ENCODE data around the gene BAK1.
"Not testable (repeated sequence)": the region's sequence is repeated elsewhere in the genome, so short reads cannot be mapped to it uniquely, and the experiment has no call there.

BAK1 gene

GRCh38 chr6:33613146-33613794 is 33.2 kb upstream of the BAK1 start:
- Mint-ChIP-seq H3K36me3 (no peaks in the 10 kb centered on the region), H3K27ac (no peak overlapping the region), H3K9me3 (no peaks in the 10 kb centered on the region), H3K4me3 (no peak overlapping the region), H3K4me1 (no peaks in the 10 kb centered on the region)
- ATAC-seq (no peak), DNase-seq (ENCODE audit: low spot score in 2 of 2) (no peak)

DNA sequence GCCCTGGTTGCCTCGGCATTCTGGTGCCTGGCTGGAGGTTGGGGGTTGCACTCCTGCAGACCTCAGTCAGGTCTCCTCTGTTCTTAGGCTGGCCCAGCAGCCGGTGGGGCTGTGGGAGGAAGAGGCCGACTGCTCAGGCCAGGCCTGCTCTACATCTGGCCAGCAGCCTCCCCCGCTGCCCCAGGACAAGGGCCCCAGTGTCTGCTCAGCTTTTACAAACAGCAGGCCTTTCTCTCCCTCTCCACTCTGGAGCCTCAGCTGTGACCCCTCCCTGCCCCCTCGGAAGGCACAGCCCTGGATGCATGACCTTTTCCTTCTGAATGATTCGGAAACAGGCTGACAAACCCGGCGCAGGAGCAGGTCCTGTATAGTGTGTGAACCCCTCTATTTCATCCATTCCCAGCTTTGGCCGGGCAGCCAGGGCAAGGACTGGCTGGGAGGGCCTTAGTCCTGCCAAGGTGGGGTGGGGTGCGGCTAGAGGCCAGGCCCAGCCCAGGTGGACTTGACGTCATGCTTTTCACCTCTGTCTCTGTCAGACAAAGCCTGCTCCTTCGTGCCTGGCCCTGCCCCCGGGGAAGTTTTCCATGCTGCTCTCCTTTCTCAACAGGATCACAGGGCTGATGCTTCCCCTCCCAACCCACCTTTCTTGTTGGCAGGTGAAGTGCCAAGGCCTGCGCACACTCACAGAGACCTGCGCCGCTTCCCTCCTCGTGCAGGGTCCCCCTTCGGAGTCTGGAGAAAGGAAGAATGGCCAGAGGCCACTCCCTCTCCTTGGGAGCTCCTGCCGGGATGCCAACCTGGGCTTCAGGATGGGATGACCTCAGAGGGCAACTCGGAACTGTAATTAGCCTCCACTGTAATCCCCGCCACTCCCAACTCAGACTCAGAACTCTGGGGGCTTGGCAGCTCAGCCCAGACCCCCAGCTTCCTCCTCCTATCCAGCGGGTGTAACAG is 31.0 kb upstream of the BAK1 start:
- Mint-ChIP-seq H3K4me3 (no peak overlapping the region), H3K36me3 (no peaks in the 10 kb centered on the region), H3K4me1 (no peaks in the 10 kb centered on the region), H3K27ac (no peak overlapping the region), H3K9me3 (no peaks in the 10 kb centered on the region)
- no peak for DNase-seq (ENCODE audit: low spot score in 2 of 2)
- ATAC-seq, result no peak

GRCh38 chr6:33610067-33610466 is 30.0 kb upstream of the BAK1 start:
- ATAC-seq (no peak), DNase-seq (ENCODE audit: low spot score in 2 of 2) (no peak)
- H3K36me3 Mint-ChIP-seq, result no peaks in the 10 kb centered on the region
- H3K4me1 Mint-ChIP-seq, result no peaks in the 10 kb centered on the region
- H3K4me3 Mint-ChIP-seq, result no peak overlapping the region
- peaks cover 2% of the 10 kb centered on the region for H3K9me3 Mint-ChIP-seq
- H3K27ac Mint-ChIP-seq, result peak overlapping the region; percentile 61

- DNase-seq (ENCODE audit: low spot score in 2 of 2) (no peak), ATAC-seq (no peak)
- H3K9me3 Mint-ChIP-seq, result peaks cover 3% of the 10 kb centered on the region
- peak overlapping the region; percentile 61 for H3K27ac Mint-ChIP-seq
- no peak overlapping the region for H3K4me3 Mint-ChIP-seq
- H3K4me1 Mint-ChIP-seq, result no peaks in the 10 kb centered on the region
- H3K36me3 Mint-ChIP-seq, result no peaks in the 10 kb centered on the region
These were observed 29.5 kb upstream of the BAK1 start for GRCh38 chr6:33609528-33609927.

- H3K36me3 Mint-ChIP-seq, result no peaks in the 10 kb centered on the region
- H3K4me3 Mint-ChIP-seq, result no peak overlapping the region
- no peak for ATAC-seq
- DNase-seq (ENCODE audit: low spot score in 2 of 2), result no peak
- peaks cover 3% of the 10 kb centered on the region for H3K9me3 Mint-ChIP-seq
- H3K27ac Mint-ChIP-seq, result no peak overlapping the region
- H3K4me1 Mint-ChIP-seq, result no peaks in the 10 kb centered on the region
These were observed 28.9 kb upstream of the BAK1 start for GRCh38 chr6:33609019-33609418.

GRCh38 chr6:33607784-33608161 is 27.7 kb upstream of the BAK1 start:
- no peaks in the 10 kb centered on the region for H3K36me3 Mint-ChIP-seq
- peaks cover 3% of the 10 kb centered on the region for H3K9me3 Mint-ChIP-seq
- no peak overlapping the region for H3K27ac Mint-ChIP-seq
- DNase-seq (ENCODE audit: low spot score in 2 of 2) (no peak), ATAC-seq (peak; percentile 79)
- H3K4me3 Mint-ChIP-seq, result no peak overlapping the region
- no peaks in the 10 kb centered on the region for H3K4me1 Mint-ChIP-seq

GRCh38 chr6:33607126-33607783 is 27.2 kb upstream of the BAK1 start:
- DNase-seq (ENCODE audit: low spot score in 2 of 2), result no peak
- no peak for ATAC-seq
- Mint-ChIP-seq H3K9me3 (peaks cover 3% of the 10 kb centered on the region), H3K27ac (no peak overlapping the region), H3K4me3 (no peak overlapping the region), H3K4me1 (no peaks in the 10 kb centered on the region), H3K36me3 (no peaks in the 10 kb centered on the region)

GRCh38 chr6:33606642-33607041 is 26.6 kb upstream of the BAK1 start:
- no peak overlapping the region for H3K4me3 Mint-ChIP-seq
- H3K4me1 Mint-ChIP-seq, result no peaks in the 10 kb centered on the region
- peaks cover 3% of the 10 kb centered on the region for H3K9me3 Mint-ChIP-seq
- no peak for ATAC-seq
- DNase-seq (ENCODE audit: low spot score in 2 of 2), result no peak
- H3K36me3 Mint-ChIP-seq, result no peaks in the 10 kb centered on the region
- H3K27ac Mint-ChIP-seq, result no peak overlapping the region

- DNase-seq (ENCODE audit: low spot score in 2 of 2) (no peak), ATAC-seq (no peak)
- H3K36me3 Mint-ChIP-seq, result no peaks in the 10 kb centered on the region
- no peaks in the 10 kb centered on the region for H3K4me1 Mint-ChIP-seq
- H3K9me3 Mint-ChIP-seq, result peaks cover 3% of the 10 kb centered on the region
- H3K4me3 Mint-ChIP-seq, result no peak overlapping the region
- no peak overlapping the region for H3K27ac Mint-ChIP-seq
These were observed 25.1 kb upstream of the BAK1 start for GRCh38 chr6:33604941-33605854.

DNA sequence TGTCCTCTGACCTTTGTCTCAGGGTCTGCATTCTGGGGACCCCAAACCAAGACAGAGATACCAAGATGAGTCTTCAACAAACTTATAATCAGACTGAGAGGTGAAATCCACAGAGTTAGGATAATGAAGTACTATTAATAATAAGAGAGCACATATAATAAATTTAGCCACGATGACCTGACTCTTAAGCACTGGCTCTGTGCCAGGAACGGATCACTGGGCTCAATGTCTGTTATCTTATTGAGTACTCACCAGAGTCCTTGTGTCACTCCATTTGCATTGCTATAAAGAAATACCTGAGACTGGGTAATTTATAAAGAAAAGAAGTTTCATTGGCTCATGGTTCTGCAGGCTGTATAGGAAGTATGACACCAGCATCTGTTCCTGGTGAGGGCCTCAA is 22.1 kb upstream of the BAK1 start:
- H3K36me3 Mint-ChIP-seq, result no peaks in the 10 kb centered on the region
- H3K4me3 Mint-ChIP-seq, result no peak overlapping the region
- no peak for DNase-seq (ENCODE audit: low spot score in 2 of 2)
- H3K27ac Mint-ChIP-seq, result no peak overlapping the region
- peaks cover 3% of the 10 kb centered on the region for H3K9me3 Mint-ChIP-seq
- ATAC-seq, result no peak
- peaks cover under 1% of the 10 kb centered on the region for H3K4me1 Mint-ChIP-seq

DNA sequence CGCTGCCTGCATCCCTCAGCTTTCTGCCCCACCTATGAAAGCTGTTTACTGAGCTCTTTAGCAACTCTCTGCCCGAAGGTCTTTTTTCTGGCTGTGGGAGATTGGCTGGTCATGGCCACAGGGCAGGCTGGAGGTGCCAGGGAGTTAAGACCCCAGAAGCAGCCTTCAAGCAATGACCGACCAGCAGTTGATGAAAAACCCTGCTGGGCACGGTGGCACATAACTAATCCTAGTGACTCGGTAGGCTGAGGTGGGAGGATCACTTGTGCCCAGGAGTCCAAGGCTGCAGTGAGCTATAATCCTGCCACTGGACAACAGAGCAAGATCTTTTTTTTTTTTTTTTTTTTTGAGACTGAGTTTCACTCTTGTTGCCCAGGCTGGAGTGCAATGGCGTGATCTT is 20.7 kb upstream of the BAK1 start:
- DNase-seq (ENCODE audit: low spot score in 2 of 2), result no peak
- peaks cover 3% of the 10 kb centered on the region for H3K9me3 Mint-ChIP-seq
- no peak overlapping the region for H3K4me3 Mint-ChIP-seq
- H3K4me1 Mint-ChIP-seq, result peaks cover 8% of the 10 kb centered on the region
- no peaks in the 10 kb centered on the region for H3K36me3 Mint-ChIP-seq
- no peak for ATAC-seq
- H3K27ac Mint-ChIP-seq, result no peak overlapping the region

GRCh38 chr6:33599413-33599938 is 19.4 kb upstream of the BAK1 start:
- no peak overlapping the region for H3K27ac Mint-ChIP-seq

DNA sequence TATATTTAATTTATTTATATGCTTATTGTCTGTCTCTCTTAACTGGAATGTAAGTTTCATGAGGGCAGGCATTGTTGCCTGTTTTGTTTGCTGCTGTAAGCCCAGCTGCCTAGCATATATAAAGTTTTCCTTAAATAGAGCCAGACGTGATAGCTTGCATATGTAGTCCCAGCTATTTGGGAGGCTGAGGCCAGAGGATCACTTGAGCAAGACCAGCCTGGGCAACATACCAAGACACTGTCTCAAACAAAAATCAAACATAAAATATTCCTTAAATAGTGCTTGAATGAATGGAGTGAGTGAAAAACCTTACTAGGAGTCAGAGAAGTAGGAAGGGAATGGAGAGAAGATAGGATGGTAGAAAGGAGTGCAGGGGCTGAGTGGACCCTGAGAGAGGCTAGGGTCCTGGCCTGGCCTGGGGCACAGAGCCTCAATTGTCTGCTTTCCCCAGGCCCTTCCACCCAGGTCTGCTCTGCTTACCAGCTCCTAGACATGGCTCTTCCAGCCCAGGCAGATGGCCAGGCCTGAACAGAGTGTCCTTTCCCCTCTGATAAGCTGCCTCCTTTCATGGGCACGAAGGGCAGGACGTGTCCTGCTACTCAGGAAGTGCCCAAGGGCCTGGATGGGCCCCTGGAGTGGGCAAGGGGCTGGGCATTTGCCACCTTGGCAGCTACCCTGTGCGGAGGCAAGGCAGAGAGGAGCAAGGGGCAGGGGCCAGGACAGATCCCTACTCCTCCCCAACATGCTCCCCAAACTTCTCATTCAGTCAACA is 17.7 kb upstream of the BAK1 start:
- H3K9me3 Mint-ChIP-seq, result no peaks in the 10 kb centered on the region
- H3K27ac Mint-ChIP-seq, result peak overlapping the region; percentile 88
- H3K36me3 Mint-ChIP-seq, result no peaks in the 10 kb centered on the region
- DNase-seq (ENCODE audit: low spot score in 2 of 2) (no peak), ATAC-seq (no peak)
- peaks cover 23% of the 10 kb centered on the region for H3K4me1 Mint-ChIP-seq
- no peak overlapping the region for H3K4me3 Mint-ChIP-seq

More at GRCh38 chr6:33599413-33599938, 19.4 kb upstream of the BAK1 start:
- ATAC-seq, result no peak
- no peak for DNase-seq (ENCODE audit: low spot score in 2 of 2)
- Mint-ChIP-seq H3K4me1 (peaks cover 15% of the 10 kb centered on the region), H3K9me3 (no peaks in the 10 kb centered on the region), H3K36me3 (no peaks in the 10 kb centered on the region), H3K4me3 (no peak overlapping the region)

DNA sequence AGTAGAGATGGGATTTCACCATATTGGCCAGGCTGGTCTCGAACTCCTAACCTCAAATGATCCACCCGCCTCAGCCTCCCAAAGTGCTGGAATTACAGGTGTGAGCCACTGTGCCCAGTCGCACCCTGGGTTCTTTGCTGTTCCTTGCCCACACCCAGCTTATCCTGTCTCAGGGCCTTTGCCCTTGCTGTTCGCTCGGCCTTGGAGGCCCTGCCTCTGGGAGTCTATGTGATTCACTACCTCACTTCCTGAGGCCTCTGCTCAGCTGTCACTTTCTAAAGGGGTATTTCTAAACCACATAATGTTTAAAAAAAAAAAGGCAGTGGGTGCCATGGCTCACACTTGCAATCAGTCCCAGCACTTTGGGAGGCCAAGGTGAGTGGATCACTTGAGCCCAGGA is 16.8 kb upstream of the BAK1 start:
- Mint-ChIP-seq H3K4me3 (peak overlapping the region; percentile 17), H3K27ac (peak overlapping the region; percentile 88), H3K4me1 (peaks cover 32% of the 10 kb centered on the region)
- not testable (repeated sequence) for H3K9me3 Mint-ChIP-seq; DNase-seq (ENCODE audit: low spot score in 2 of 2); H3K36me3 Mint-ChIP-seq
- ATAC-seq, result peak; percentile 90
